NCI-H1048 (cell line): ENCODE results near the gene DNAH3.
A peak's percentile ranks its signal among the peaks of the same experiment; 100 is the strongest.

ENCODE experiments used
- DNase-seq: peaks from one replicate; lab custom pipeline; 2025; lab: John Stamatoyannopoulos, UW

DNAH3 gene

DNA sequence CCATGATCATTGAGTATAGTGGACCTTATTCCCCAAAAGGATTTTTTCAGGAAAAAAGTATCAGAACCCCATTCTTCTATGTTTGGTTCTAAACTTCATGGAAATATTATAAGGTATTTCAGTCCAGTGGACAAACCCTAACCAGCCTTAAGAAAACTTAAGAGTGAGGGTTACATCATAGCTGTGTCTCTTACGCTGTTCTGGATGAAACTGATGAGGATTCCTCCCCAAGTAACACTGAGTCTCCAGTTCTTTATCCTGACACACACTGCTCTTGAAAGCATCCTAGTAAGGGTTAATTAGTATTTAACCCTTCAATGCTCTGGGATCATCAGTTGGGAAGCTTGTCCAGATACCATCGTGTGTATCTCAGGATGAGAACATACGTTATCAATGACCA, 245.1 kb downstream of the DNAH3 start:
- DNase-seq = no peak

DNA sequence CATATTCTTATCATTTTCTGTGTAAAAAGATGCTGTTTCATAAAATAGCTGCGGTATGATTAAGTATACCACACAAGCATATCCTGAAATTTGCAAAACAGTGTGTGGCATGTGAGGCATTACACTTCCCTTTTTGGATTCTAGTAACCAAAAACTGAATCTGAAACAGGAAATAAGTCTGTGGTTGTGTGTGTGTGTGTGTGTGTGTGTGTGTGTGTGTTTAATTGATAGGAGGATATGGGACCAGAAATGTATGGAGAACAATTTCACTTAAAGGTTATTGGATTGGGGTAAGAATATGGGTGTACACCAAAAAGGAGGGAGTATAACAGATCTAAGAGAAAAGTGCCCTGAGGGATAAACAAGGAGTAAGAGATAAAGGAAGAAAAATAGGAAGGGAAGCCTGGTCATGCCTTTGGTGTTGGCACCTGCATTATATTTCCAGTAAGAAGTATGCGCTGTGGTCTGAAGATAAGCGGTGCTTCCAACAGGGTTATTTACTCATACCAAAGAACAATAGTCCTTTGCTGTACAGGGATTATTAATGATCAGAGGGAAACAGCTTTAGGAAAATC, 246.1 kb downstream of the DNAH3 start:
- no peak for DNase-seq

DNA sequence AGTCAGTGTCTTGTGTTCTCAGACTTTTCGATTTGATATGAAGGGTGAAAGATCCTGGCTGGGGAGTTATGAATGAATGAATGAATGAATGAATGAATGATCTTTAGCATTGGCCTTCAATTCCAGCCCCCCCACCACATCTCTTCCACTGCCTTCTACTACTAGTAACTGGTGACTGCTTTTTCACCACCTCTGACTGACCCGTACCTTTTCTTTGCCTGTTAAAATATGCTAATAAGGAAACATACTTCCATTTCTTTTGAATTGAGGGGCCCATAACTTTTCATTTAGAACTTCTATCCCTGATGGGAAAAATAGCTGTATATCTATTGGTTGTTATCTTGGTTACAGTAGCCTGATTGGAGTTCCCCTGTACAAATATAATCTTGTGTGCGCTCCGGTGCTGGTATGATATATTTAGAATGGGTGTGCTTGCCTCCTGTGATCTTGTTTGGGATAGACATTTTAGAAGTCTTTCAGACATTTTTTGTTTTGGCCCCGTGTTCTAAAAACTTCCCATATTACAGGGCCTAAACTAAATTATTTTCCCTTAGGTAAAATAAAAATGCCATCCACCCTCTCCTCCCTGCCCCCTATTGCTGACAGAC, 246.6 kb downstream of the DNAH3 start:
- DNase-seq = no peak

DNA sequence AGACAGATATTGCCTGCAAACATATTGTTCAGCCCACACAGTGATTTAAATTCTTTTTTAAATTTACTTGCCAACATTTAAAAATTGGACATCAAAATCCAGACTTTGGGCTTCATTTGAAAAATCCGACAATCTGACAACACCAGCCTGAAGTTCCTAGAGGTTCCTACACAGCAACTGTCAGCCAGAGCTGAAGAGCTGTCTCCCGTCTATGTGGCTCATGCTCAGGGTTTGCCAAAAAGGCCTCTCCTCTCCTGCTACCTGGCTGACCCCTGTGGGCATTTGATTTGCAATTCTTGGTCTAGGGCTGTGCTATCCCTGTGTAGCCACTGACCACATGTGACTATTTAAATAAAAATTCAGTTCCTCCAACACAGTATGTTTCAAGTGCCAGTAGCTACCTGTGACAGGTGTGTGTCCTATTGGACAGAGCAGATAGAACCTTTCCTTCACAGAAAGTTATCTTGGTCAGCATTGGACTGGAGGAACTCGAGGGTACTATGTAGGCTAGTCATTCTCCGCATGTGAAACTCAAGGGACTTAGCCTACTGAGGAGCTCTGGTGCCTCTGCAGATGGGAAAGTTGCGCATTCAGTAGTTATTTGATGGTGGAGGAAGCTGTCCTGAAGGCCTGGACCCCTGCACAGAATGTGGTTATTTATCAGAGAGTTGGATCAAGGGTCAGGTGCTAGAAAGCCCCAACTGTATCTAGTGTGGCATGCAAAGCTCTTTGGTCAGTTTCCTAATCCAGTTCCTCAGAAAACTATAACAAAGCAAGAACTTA, 247.3 kb downstream of the DNAH3 start:
- DNase-seq = no peak

DNA sequence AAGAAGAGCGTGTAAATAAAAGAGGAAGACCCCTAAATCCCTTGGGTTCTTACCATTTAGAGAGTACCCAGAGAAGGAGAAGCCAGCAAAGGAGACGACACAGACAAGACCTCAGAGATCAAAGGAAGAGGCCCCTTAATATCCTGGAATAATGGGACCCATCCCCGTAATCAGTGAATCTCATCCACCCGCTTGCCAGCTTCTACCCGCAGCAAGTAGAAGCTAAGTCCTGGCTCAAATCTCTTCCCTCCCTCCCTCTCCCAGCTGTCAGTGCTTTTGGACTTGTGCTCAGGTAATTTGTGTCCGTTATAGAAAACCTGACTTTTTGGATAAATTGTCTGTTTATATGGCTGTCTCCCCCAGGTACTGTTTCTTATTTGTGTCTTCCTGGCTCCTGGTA, 248.2 kb downstream of the DNAH3 start:
- no peak for DNase-seq

DNA sequence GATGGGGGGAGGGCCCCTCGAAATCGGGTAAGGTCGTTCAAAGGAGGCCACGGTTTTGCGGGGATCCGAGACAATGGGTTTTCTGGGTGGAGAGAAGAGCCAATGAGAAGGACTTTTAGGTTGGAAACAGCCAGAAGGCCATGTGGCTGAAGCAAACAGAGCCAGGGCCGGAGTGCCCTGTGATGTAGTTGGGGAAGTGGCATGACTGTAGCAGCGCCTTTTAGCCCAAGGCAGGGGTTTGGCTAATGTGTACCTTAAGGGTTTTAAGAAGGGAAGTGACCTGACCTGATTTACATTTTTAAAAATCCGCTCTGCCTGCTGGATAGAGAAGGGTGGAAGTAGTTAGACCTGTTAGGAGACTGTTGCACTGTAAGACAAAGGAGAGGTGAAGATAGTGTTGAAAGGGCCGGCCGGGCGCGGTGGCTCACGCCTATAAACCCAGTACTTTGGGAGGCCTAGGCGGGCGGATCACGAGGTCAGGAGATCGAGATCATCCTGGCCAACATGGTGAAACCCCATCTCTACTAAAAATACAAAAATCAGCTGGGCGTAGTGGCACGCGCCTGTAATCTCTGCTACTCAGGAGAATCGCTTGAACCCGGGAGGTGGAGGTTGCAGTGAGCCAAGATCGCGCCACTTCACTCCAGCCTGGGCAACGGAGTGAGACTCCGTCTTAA, 249.1 kb downstream of the DNAH3 start:
- no peak for DNase-seq

DNA sequence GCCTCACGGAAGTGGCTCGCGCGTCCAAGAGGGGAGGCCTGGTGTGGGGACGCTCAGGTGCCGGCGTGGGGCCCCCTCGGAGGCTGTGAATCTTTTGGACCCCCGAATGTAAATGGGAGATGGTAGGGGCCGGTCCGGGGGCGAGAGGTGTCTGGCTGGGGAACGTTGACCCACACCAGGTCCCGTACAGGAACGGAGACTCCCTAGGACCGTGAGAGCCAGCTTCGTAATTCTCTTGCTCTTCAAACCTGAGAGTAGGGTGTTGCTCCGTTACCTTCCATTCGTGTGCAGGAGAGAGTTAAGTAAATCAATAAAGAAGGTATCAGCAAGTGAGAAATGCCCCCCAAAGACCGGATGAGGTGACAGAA, 249.6 kb downstream of the DNAH3 start:
- DNase-seq = no peak

DNA sequence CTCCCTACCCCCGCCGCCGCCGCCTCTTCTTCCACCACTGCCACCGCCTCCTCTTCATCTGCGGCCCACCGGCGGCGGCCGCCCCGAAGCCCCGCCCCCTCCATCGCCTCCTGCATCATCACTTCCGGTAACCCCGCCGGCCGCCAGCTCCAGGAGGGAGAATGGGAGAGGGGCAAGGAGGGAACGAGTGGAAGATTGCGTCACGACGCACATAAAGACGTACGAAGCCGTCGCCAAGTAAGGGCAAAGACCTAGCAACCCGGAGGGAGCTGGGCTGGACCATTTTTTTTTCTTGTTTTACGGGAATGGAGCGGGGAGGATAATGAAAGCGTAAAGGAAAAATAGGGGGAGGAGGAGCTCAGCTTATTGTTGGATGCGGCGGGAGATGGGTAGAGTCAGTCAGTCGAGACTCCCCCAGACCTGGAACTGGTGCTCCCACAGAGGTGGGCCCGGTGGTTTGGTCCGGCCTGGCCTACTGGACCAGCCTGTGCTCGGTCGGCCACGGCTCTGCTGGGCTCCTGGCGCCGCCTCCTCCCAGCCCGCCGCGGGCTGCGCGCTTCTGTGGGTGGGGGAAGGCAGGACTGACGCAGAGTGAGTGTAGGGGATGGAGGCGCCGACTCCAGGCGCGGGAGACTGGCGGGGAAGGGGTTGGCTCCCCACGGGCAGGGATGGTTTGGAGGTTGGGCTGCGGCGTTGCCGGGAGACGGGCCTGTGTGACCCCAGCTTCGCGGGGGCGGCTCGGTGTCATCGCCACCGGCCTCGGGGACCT, 250.2 kb downstream of the DNAH3 start, which contains the start of the genes DCUN1D3 and LYRM1:
TSS of gene DCUN1D3 (minus strand) at position 60 of the 769 bp plus-strand sequence. CDS start 37,820 bp downstream, outside the sequence.
TSS of gene LYRM1 (plus strand) at position 473 of the 769 bp plus-strand sequence. CDS start 14,785 bp downstream, outside the sequence.
- DNase-seq = peak; percentile 86

DNA sequence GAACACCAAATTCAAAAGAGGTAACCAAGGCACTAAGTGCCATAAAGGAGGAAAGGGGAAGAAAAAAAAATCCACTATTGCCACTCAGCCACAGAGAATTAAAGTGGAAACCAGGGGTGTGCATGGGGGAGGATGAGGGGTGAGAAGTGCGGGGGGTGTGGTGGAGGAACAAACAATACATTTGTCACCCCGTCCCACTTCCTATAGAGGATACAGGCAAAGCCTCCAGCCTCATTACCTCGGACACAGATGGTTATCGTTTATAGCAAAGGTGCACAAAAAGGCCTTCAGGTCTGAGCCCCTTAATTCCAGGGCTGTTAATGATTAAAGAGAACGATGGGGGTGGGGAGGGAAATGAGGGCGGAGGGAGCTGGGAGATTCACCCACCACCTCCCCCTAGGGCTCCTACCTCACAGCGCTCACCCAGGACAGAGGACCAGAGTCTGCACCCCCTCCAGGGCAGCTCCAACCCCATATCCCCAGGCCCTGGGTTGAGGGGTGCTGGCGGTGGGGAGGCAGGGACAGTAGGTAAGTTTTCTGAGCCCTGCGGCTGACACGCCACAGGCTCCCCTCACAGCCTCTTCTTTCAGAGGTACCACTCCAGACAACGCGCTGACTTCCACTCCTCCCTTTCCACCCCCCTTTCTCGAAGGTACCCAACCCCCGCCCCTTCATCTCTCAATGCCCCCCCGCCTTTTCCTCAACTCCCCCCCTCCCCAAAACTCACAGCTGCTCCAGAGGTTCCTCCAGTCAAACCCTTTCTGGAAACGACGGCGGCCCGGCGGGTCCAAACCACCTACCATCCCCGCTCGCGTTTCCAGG, 251.0 kb downstream of the DNAH3 start:
- DNase-seq = no peak

DNA sequence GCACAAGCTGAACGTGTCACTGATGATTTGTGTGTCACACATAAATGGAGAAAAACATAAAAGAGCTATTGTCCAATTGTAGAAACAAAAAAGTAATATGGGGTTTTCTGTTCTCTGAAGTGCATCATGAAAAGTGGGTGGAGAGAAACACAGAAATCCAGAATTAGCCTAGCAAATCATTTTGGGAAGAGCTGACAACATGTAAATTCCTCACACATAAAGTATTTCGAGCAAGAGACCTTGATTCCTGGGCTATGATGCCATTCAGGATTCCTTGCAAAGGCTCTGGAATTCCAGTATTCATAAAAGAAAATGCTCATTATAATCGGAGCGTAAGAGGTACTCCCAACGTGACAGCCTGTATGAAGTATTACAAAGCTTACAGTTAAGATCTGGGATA, 251.6 kb downstream of the DNAH3 start:
- no peak for DNase-seq

DNA sequence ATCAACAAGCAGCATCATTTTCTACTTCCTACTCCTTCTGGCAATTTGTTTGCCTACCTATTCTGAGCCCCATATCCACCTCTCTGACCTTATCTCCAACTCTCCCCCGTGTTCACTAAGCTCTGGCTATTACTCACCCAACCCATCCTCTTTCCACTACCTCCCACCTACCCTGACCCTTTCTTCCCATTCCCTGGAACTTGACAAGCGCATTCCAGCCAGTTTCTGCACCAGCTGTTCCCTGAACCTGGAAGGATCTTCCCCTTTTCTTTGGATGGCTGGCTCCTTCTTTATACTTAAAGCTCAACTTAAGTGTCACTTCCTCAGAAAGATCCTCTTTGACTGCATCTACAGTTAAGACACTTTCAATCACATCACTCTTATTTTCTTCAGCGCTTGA, 252.7 kb downstream of the DNAH3 start:
- no peak for DNase-seq

DNA sequence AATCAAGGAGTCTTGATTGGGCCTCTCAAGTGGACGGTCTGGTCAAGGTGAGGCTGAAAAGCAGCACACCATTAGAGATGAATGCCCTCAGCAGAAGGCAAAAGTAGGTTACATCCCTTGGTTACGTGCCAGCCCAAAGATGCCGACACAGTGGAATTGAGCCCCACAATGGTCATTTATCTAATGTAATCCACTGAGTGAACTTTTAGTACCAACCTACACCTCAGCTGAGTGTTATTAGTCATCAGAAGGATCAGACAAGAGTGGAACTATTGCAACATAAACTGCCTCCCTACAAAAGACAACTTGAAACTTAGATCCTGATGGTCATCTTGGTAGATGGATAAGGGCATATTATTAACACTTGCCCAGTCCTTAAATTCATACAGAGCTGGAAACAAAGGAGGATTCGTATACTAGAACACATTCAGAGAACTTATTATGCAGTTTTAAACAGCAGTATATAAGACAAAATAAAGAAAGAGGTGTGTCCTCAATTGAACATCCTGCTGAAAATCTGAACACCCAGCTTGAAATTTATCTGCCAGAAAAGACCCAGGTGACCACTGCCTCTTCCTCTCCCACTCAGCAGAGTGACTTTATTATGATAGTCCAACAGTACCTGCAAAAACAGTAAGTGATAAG, 253.3 kb downstream of the DNAH3 start:
- DNase-seq = no peak

DNA sequence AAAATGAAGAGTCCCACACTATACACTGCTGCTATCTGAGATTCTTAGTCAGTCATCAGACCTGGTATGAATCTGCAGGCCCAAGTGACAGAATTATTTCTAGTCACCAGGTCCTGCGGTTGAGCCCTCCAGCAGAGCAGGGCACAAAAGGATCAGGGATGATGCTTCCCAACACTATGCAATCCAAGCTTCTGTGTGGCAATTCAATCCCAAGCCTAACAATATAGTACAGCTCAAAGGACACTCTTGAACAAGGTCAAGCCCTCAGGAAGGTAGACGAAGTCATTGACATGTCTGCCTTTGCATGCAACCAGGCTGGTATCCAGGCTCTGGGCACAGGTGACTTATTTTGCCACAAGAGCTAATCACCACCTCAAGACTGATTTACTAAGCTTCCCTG, 256.3 kb downstream of the DNAH3 start:
- DNase-seq = no peak

DNA sequence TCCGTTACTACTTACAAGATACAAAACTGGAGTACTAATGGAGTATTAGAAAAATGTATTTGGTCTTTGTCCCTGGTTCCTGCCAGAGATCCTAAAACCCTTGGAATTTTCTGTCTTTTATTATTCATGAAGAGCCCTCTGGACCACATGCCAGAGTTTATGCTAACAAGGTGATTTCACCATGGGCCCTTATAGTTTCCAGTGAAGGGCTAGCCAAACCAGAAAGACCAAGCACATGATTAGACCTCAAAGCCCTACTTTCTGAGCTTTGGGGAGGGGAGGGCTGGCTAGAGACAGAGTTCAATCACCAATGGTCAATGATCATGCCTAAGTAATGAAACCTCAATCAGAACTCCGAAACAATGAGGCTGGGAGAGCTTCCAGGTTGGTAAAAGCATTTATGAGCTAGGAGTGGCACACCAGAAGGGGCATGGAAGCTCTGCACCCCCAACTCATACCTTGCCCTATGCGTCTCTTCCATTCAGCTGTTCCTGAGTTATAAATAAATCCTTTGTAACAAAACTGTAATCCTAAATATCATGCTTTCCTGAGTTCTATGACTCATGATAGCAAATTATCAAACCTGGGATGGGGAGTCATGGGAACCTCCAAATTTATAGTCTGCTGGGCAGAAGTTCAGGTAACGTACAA, 260.9 kb downstream of the DNAH3 start:
- DNase-seq = no peak

DNA sequence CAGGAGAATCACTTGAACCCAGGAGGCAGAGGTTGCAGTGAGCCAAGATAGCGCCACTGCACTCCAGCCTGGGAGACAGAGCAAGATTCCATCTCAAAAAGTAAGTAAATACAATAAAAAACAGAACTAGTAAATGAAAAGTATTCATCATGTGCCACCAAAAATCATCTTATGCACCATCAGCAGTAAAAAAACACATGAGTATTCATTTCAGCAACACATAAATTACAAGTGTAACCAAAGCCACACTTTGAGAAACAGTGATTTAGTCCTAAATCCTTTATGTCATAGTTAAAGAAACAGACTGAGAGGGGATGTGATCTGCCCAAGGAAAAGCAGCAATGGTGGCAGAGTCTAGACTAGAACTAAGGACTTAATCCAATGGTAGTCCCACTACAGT, 263.4 kb downstream of the DNAH3 start:
- no peak for DNase-seq

DNA sequence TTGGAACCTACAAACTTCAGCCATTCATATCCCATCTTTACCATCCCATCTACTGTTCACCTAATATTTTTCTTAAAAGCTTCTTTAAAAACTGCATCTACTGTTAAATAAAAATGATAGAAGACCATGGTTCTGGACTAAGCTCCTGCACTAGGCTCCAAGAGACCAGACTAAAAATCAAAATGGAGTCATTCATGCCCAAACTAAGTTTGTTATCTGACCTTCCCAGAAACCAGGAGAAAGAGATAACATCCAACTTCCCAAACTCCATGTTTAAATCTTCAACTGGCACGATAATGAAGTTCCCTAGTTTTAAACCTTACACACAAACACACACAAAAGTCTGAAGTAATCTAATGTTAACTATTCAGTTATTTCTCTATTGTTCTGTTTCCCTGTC, 264.3 kb downstream of the DNAH3 start:
- no peak for DNase-seq

DNA sequence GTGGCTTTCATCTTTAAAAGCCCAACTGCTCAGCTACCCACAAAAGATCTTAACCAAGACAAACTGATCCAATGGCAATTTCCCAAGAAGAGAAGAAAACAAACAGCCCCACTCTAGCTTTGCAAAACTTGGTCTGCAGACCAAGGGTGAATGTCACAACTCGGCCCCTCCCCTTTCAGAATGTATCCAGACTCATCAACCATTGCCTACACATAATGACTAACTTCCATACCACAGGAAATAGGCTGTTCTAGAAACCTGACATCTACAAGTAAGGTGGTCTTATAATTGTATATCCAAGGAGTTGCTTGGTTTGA, 266.4 kb downstream of the DNAH3 start:
- no peak for DNase-seq

DNA sequence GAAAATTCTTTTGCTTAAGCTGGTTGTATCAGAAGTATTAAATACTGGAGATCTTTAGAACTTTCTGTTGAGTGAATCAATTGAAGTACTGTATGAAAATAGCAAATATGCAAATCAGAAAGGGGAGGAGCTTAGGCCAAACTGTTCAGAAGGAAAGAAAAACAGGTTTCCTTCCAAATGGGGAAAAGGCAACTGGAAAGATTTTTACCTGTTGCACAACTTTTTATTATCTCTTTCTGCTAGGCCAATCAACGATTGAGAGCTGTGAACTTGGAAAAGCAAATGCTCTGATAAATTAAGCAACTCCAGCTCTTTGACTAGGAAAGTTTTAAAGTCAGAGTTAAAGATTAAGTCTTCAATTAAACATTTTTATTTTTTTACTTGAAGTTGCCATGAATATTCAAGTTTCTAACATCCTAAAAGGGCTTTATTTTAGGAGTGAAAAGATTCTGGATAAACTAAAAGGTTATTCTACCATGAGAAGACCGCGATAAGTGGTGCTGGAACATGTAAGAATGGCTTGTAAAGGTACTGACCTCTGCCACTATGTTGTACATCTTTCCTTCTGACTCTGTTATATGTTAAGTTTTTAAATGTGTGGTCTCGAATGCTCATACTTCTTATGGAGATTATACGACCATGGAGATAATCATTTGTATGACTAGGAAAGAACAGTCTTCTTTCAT, 266.9 kb downstream of the DNAH3 start:
- DNase-seq = peak; percentile 19
